ENCODE results near the gene COA4.
A peak's percentile ranks its signal among the peaks of the same experiment; 100 is the strongest.

COA4 gene

GRCh38 chr11:73876424-73877310 lies at the start of gene COA4, which contains the start of gene PAAF1:
COA4 (minus strand) TSS chr11:73876846; CDS start chr11:73873378, 3,468 bp downstream.
PAAF1 (plus strand) TSS chr11:73876999; CDS start chr11:73877022, 23 bp downstream.
- no peak for TF ChIP-seq ZFX (IDR thresholded peaks at IDR 0.05; ENCODE audit: borderline replicate concordance)
- TF ChIP-seq, protein P1, sequence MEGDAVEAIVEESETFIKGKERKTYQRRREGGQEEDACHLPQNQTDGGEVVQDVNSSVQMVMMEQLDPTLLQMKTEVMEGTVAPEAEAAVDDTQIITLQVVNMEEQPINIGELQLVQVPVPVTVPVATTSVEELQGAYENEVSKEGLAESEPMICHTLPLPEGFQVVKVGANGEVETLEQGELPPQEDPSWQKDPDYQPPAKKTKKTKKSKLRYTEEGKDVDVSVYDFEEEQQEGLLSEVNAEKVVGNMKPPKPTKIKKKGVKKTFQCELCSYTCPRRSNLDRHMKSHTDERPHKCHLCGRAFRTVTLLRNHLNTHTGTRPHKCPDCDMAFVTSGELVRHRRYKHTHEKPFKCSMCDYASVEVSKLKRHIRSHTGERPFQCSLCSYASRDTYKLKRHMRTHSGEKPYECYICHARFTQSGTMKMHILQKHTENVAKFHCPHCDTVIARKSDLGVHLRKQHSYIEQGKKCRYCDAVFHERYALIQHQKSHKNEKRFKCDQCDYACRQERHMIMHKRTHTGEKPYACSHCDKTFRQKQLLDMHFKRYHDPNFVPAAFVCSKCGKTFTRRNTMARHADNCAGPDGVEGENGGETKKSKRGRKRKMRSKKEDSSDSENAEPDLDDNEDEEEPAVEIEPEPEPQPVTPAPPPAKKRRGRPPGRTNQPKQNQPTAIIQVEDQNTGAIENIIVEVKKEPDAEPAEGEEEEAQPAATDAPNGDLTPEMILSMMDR (IDR thresholded peaks at IDR 0.05), result no peak
- H3K27ac ChIP-seq, result peak within 1 kb of the TSS; percentile 99

DNA sequence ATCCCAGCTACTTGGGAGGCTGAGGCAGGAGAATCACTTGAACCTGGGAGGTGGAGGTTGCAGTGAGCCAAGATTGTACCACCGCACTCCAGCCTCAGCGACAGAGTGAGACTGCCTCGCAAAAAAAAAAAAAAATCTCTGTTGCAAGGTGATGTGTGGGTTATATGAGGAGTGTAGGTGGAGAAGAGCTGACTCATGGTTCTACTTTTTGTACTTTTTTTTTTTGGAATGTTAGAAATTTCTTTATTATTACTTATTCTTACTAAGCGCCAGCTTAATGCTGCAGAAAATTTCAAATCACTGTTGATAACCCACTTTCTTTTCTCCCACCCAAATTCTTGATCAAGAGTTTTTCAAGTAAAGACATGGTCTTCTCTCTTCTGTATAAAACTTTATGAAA lies 44.5 kb upstream of the COA4 start:
- no peak for TF ChIP-seq ZFX (IDR thresholded peaks at IDR 0.05; ENCODE audit: borderline replicate concordance)
- TF ChIP-seq, protein P1 (IDR thresholded peaks at IDR 0.05), result no peak
- no peak overlapping the region for H3K27ac ChIP-seq

- TF ChIP-seq, protein P1 (IDR thresholded peaks at IDR 0.05), result no peak
- TF ChIP-seq ZFX (IDR thresholded peaks at IDR 0.05; ENCODE audit: borderline replicate concordance), result no peak
- H3K27ac ChIP-seq, result no peak overlapping the region
These were observed 39.8 kb upstream of the COA4 start for GRCh38 chr11:73916435-73916834.

- H3K27ac ChIP-seq, result no peak overlapping the region
- TF ChIP-seq ZFX (IDR thresholded peaks at IDR 0.05; ENCODE audit: borderline replicate concordance), result no peak
These were observed 37.6 kb upstream of the COA4 start for GRCh38 chr11:73914284-73914683.

GRCh38 chr11:73913472-73913871 lies 36.8 kb upstream of the COA4 start:
- TF ChIP-seq, protein P1 (IDR thresholded peaks at IDR 0.05), result no peak
- TF ChIP-seq ZFX (IDR thresholded peaks at IDR 0.05; ENCODE audit: borderline replicate concordance), result no peak

DNA sequence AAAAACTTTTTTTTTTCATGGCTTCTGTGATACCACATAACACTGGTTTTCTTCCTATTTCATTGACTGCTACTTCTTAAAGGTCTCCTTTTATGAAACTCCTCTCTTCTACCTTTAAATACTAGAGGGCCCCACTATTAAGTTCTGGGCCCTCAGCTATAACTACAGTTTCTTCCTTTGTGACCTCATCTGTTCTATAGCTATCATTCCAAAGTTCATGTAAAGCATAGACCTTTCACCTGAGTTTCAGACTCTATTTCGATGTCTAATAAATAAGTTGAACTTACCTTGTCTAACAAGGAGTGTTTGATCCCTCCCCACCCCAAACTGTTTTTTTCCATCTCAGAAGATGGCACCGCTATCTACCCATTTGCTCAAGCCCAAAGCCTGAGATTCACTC lies 35.4 kb upstream of the COA4 start:
- H3K27ac ChIP-seq, result no peak overlapping the region
- TF ChIP-seq, protein P1 (IDR thresholded peaks at IDR 0.05), result no peak

More at GRCh38 chr11:73913472-73913871, 36.8 kb upstream of the COA4 start:
- no peak overlapping the region for H3K27ac ChIP-seq

- H3K27ac ChIP-seq, result no peak overlapping the region
These were observed 30.5 kb upstream of the COA4 start for GRCh38 chr11:73907191-73907590.

More at GRCh38 chr11:73907191-73907590, 30.5 kb upstream of the COA4 start:
- TF ChIP-seq ZFX (IDR thresholded peaks at IDR 0.05; ENCODE audit: borderline replicate concordance), result no peak
- TF ChIP-seq, protein P1 (IDR thresholded peaks at IDR 0.05), result no peak

Data from 22Rv1 (cell line).